ENCODE measurements around the gene PDGFC. TPM values are rescaled to one million over a fixed set of nuclear protein-coding genes. Genes with fewer than 3 reads are reported as not detected.
A peak's percentile ranks its signal among the peaks of the same experiment; 100 is the strongest.

PDGFC gene
- total RNA-seq, 1 donor from 2014 or later: 39.9 TPM

DNA sequence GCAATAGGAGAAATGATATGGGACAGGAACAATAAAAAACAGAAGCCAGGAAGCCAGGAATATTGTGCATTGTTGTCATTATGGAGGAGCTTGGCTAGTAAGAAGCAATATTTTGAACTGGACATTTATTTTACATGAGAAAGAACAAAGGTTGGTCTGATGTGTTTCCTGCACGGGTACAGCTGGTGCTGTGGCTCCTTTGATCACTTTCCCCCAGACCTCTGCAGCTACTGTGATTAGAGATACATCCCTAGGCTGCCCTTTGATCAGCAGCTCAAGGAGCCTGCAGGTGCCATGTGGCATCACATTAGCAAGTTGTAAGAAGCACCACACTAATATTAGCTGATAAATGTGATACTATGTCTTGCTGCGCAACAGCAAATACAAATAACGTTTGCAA is 2.5 kb downstream of the PDGFC start:
- Mint-ChIP-seq H3K27ac (peak overlapping the region; percentile 2), H3K27me3 (peaks cover 3% of the 10 kb centered on the region), H3K9me3 (no peaks in the 10 kb centered on the region), H3K4me3 (peak overlapping the region; percentile 97), H3K4me1 (ENCODE audit: unreplicated experiment) (peaks cover 28% of the 10 kb centered on the region), H3K36me3 (no peaks in the 10 kb centered on the region)
- TF ChIP-seq CTCF (conservative IDR thresholded peaks at IDR 0.05): no peak
- DNase-seq (ENCODE audit: extremely low spot score, unreplicated experiment): no peak

GRCh38 chr4:156968479-156968984 is 3.1 kb downstream of the PDGFC start:
- Mint-ChIP-seq H3K9me3 (no peaks in the 10 kb centered on the region), H3K4me1 (ENCODE audit: unreplicated experiment) (peaks cover 28% of the 10 kb centered on the region), H3K4me3 (peak overlapping the region; percentile 97), H3K27ac (peak overlapping the region; percentile 2), H3K27me3 (peaks cover 3% of the 10 kb centered on the region), H3K36me3 (no peaks in the 10 kb centered on the region)
- TF ChIP-seq CTCF (conservative IDR thresholded peaks at IDR 0.05): peak; percentile 88
- peak; percentile 68 for DNase-seq (ENCODE audit: extremely low spot score, unreplicated experiment)

DNA sequence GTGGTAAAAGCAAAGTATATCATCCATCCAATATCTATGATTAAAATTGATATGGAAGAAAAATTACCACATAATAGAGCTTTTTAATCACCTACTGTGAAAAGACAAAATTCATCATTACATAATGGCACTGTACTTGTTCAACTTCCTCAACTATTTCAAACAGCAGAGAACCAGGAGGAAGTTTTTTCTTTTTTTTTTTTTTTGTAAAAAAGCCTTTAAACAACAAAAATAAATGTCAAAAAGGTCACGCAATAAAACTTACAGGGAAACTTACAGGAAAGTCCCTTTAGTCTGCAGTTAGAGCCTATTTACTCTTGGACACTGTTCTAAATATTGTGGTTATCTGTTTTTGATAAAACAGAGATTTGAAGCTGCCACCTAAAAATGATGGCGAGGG is 4.8 kb downstream of the PDGFC start:
- no peak for TF ChIP-seq CTCF (conservative IDR thresholded peaks at IDR 0.05)
- DNase-seq (ENCODE audit: extremely low spot score, unreplicated experiment): no peak
- Mint-ChIP-seq H3K36me3 (no peaks in the 10 kb centered on the region), H3K9me3 (no peaks in the 10 kb centered on the region), H3K4me3 (peak overlapping the region; percentile 97), H3K27me3 (peaks cover 3% of the 10 kb centered on the region), H3K27ac (no peak overlapping the region), H3K4me1 (ENCODE audit: unreplicated experiment) (peaks cover 43% of the 10 kb centered on the region)

GRCh38 chr4:156963419-156963818 is 8.2 kb downstream of the PDGFC start:
- TF ChIP-seq CTCF (conservative IDR thresholded peaks at IDR 0.05): no peak
- no peaks in the 10 kb centered on the region for H3K27me3 Mint-ChIP-seq
- no peak for DNase-seq (ENCODE audit: extremely low spot score, unreplicated experiment)
- H3K9me3 Mint-ChIP-seq: no peaks in the 10 kb centered on the region
- H3K27ac Mint-ChIP-seq: no peak overlapping the region
- H3K4me3 Mint-ChIP-seq: no peak overlapping the region
- peaks cover 46% of the 10 kb centered on the region for H3K4me1 Mint-ChIP-seq (ENCODE audit: unreplicated experiment)
- no peaks in the 10 kb centered on the region for H3K36me3 Mint-ChIP-seq

DNA sequence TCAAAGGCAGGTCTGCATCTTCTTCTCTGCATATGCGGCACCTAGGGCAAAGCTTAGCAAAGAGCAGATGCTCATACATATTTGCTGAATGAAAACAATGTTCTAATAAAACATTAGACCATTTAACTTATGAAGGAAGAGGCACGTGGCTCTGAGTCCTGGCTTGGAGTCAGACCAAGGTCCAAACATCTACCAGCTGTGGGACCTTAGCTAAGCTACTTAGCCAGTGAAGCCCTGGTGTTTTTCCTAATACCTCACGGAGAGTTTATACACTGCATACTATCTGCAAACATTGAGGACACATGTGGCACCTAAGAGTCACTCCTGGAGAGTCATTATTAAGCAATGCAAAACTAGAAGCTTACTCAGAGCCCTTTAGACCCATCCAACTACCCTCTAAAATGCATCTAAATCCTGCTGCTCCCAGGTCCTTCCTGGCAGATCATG is 9.0 kb downstream of the PDGFC start:
- no peak for DNase-seq (ENCODE audit: extremely low spot score, unreplicated experiment)
- no peaks in the 10 kb centered on the region for H3K9me3 Mint-ChIP-seq
- H3K4me1 Mint-ChIP-seq (ENCODE audit: unreplicated experiment): peaks cover 48% of the 10 kb centered on the region
- peaks cover 5% of the 10 kb centered on the region for H3K36me3 Mint-ChIP-seq
- H3K27ac Mint-ChIP-seq: peak overlapping the region; percentile 58
- no peak overlapping the region for H3K4me3 Mint-ChIP-seq
- TF ChIP-seq CTCF (conservative IDR thresholded peaks at IDR 0.05): no peak
- H3K27me3 Mint-ChIP-seq: no peaks in the 10 kb centered on the region

- Mint-ChIP-seq H3K27ac (peak overlapping the region; percentile 58), H3K4me3 (peak overlapping the region; percentile 7), H3K36me3 (peaks cover 10% of the 10 kb centered on the region), H3K4me1 (ENCODE audit: unreplicated experiment) (peaks cover 51% of the 10 kb centered on the region), H3K27me3 (no peaks in the 10 kb centered on the region), H3K9me3 (peaks cover 5% of the 10 kb centered on the region)
- no peak for DNase-seq (ENCODE audit: extremely low spot score, unreplicated experiment)
- no peak for TF ChIP-seq CTCF (conservative IDR thresholded peaks at IDR 0.05)
Measured at GRCh38 chr4:156962058-156962358, 9.6 kb downstream of the PDGFC start.
